Measurements from ENCODE around the gene APOBEC3B.

- TF ChIP-seq CTCF (IDR thresholded peaks at IDR 0.05) (no peak), POLR2A (IDR thresholded peaks at IDR 0.05) (no peak)
These were observed at the start of gene APOBEC3B for GRCh38 chr22:38981992-38982927.

Data from thyroid gland (tissue), 4 donors.